Tongue (tissue), 2 donors: Measurements from ENCODE around the gene MGRN1. TPM values are rescaled to one million over a fixed set of nuclear protein-coding genes. Genes with fewer than 3 reads are reported as not detected.

ENCODE experiments used
- DNase-seq: peaks from one replicate; pipeline ENCODE4 v3.0.0-alpha.2; 2015
- total RNA-seq: library from RNA; depleted of rRNA; stranded (reverse); fragments of >200 nt; gene quantifications from one replicate; pipeline ENCODE4 v1.2.3, GENCODE V29; 2014

MGRN1 gene
- total RNA-seq, 1 donor from 2014 or later: 34.6 TPM

DNA sequence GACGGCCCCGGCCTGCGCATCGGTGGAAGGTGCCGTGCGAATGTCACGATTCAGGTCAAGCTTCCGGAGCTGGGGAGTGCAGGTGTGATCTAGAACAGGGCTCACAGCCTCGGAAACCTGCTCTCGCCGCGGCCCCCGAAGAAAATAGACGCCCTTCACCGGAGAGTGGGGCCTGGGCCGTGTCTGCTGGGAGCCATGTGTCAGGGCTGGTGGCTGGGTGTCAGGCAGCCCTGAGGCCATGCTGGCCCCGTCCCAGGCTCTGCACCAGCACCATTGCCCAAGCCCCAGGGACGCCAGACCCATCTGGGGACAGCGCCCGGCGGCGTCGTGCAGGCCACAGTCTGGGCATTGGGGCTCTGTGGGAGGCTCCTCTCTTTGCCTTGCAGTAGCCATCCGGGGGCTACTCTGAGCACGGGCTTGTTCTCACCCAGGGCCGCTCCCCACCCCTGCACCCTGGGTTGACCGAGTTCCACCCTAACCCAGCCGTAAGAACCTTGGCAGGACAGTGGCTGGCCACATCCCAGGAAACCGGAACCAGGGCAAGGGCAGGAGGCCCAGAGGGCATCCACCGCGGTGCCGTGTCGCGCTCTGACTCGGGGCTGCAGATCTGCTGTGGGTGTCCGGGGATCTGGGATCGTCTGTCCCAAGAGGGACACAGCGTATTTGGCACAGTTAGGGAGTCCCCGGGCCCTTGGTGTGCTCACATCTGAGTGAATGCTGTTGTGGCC, 63.5 kb downstream of the MGRN1 start:
- DNase-seq: no peak

DNA sequence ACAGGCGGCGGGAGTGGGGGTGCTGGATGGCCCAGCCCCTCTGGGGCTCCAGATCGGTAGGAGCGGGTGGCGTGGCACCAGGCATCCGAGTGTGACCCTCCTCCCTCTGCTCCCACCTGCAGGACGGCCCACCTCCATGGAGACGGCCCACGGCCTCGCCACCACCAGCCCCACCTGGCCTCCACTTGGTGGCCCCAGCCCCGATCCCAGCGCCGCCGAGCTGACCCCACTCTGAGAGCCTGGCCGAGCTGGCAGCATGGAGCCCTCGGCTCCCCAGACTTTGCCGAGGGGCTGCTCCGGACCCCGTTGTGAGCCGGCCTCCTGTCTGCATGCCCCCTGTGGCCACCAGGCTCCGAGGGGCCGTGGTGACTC, 64.0 kb downstream of the MGRN1 start:
- DNase-seq: no peak

DNA sequence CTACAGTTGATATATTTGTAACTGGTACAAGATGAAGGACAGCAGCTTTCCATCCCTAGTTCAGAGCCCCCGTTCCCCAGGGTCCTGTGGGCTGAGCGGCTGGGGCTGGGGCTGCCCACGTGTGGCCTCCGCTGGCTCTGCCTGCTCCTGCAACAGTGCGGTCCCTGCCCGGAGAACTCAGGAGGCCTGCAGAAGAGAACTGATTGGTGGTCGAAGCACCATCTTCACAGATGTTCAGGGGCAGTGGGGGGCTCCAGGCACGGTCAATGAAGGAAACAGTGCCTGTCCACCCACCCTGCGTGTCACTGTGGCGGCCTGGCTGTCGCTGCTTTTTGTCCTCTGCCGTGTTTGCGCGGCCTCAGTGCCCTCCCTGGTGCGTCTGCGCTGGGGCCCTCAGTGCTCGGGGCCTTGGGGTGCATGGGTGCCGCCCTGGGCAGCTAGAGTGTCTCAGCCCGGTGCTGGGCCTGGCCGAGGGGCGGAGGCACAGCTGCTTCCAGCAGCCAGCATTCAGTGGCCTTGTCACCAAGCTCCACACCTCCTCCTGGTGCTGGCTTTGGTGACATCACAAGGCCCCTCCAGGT, 64.6 kb downstream of the MGRN1 start:
- DNase-seq: no peak

DNA sequence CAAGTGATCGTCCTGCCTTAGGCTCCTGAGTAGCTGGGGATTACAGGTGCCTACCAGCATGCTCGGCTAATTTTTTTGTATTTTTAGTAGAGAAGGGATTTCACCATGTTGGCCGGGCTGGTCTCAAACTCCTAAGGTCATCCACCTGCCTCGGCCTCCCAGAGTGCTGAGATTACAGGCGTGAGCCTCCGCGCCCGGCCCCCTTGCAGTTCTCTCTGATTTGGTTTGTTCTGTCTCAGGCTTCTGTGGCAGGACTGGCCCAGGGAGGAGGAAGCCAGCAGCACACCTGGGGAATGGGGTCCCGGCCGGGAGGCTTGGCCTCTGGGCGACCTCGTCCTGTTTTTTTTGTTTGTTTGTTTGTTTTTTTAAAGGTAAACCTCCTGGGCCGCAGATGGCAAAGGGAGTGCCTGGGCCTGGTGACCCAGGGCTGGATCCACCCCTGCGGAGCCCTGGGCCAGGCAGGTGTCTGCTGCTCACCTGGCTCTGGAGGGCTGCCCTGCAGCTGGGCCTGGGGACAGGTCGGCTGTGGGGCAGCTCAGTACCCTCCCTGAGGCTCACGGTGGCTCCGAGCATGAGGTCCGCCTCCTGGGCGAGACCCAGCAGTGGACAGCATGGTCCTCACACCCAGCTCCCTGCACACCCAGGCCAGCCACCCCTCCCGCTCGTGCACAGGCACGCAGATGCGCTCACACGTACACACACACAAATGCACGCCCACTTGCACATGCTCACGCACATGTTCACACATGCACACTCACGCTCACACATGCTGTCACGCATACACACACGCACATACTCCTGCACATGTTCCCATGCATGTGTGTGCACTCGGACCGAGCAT, 65.5 kb downstream of the MGRN1 start:
- no peak for DNase-seq

DNA sequence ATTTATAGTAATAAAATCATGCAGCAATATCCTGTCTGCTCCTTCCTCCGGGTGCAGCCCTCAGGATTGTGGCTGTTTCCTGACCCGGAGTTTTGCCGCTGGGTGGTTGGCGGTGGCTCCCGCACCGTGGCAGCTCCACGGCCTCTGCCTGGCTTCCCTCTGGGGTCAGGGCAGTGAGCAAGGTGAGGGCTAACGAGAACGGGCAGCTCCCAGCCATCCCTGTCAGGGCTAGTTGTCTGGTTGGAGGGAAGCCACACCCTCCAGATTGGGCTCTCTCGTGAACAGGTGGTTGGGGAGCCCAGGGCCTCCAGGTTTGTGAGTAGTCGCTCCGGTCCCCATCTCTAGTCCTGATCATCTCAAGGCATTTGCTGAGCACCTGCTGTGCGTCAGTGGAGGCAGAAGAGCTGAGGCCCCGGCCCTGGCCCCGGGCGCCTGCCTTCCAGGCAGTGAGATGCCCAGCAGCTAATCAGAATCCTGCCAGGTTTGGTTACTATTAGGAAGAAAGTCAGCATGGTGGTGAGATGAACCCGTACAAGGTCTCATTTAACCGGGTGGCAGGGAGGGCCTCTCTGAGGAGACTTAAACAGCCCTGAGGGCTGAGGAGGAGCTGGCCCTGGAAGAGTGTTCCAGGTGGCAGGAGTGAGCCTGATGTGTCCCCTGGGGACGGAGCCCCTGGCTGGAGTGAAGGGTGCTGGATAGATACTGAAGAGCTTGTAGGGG, 66.5 kb downstream of the MGRN1 start:
- no peak for DNase-seq

DNA sequence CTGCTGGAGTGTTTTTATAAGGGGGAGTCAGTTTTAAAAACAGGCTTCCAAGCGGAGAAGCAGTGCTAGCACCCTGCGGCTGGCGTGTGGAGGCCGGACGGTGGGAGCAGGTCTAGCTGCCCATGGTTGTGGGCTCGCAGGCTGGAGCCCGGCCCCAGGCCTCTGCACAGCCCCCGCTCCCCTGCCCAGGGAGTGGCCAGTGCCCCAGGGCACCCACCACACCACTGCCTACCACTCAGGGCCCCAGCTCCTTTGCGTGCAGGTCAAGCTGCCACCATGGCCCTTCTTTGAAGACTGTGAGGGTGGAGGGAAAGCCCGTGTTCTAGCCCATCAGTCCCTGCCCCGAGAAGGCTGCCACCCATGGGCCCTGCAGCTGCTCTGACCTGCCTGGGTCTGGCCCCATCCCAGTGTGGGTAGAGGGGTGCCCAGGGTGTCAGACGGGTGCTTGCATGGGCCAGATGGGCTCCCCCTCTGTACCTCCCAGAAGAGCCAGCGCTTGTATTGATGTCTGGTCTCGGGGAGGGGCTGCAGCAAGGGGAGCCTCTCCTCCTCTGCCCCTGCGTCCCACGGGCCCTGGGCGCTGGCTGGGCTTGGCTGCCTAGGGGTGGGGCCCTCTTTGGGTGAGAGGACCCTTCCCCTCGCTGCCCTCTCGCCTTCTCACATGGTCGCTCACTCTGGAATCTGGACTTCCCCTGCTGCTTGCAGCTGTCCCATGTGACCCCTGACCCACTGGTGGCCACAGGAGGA, 67.2 kb downstream of the MGRN1 start:
- no peak for DNase-seq

DNA sequence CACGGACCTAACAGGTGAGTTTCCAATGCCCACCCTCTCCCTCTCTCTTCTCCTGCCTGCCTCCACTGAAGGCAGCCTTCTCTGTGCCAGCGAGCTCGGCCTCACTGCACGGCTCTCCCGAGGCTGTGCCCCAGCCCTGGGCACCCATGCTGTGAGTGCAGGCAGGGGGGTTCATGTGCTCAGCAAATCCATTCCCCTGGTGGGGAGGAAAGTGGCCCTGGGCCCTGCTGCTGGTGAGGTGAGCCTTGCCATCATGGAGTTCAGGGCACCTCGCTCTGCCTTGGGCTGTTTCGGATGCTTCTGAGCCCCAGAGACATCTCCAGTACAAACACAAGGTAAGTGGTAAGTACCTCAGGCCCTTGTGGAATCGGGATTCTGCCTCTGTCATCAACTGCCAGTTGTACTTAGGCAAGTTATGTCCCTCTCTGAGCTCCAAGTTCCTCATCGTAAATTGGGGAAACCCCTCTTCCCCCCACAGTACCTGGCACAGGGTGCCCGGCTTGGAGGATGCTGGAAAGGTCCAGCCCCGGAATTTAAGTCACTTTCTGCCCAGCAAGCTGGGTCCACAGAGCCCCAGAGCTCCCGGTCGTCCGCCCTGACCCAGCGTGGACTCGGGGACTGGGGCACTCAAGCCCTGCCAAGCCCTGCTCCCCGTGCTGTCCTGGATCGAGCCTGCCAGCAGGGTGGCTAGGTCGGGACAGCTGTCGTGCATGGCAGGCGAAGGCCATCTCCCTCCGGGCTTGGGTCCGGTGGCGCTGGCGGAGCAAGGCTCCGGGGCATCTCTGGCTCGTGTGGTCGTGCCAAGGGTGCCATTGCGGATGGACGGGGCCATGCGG, 68.1 kb downstream of the MGRN1 start:
- DNase-seq: no peak

DNA sequence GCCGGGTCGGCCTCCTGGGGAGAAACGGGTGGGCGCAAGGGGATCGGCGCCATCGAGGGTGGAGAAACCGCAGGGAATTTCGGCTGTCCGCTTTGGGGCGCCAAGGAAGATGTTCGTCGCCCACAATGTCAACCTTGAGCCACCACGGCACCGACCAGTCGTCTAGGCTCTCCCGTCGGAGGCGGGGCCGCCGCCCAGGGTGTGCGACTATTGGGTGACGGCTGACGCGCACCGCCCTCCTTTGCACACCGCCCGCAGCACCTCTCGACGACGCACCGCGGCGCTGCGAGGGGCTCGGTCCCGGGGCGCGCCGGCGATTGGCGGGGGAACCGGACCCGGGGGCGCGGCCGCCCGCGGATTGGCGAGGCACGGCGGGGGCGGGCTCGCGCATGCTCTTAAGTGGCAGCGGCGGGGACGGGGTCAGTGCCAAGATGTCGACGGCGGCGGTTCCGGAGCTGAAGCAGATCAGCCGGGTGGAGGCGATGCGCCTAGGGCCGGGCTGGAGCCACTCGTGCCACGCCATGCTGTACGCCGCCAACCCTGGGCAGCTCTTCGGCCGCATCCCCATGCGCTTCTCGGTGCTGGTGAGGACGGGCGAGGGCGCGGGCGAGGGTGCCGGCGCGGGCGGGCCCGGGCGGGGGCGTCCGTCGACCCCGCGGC, 68.8 kb downstream of the MGRN1 start, which contains the start of gene NUDT16L1:
Gene NUDT16L1, plus strand, starts transcription at position 267 of the 660 bp plus-strand sequence. Its CDS starts 165 bp downstream, at position 432.
- peak; percentile 98 for DNase-seq

DNA sequence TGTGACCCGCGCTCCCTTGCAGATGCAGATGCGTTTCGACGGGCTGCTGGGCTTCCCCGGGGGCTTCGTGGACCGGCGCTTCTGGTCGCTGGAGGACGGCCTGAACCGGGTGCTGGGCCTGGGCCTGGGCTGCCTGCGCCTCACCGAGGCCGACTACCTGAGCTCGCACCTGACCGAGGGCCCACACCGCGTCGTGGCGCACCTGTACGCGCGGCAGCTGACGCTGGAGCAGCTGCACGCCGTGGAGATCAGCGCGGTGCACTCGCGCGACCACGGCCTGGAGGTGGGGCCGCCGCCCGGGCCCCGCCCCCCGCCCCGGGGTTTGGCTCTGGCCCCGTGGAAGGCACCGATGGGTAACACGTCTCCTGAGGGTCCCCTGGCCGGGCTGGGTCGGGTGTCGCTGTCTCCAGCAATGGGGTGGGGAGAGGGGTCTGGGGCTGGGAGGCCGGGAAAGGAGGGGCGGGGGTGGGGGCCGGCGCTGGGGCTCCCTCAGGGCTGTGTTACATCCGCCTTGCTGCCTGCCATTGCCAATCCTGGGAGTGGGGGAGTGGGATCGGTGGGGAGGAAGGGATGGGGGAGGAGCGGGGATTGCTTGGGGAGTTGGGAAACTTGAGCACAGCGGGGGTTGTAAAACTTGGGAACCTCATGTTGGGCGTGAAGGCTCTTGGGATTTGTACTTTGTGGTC, 69.5 kb downstream of the MGRN1 start:
- DNase-seq: peak; percentile 45

DNA sequence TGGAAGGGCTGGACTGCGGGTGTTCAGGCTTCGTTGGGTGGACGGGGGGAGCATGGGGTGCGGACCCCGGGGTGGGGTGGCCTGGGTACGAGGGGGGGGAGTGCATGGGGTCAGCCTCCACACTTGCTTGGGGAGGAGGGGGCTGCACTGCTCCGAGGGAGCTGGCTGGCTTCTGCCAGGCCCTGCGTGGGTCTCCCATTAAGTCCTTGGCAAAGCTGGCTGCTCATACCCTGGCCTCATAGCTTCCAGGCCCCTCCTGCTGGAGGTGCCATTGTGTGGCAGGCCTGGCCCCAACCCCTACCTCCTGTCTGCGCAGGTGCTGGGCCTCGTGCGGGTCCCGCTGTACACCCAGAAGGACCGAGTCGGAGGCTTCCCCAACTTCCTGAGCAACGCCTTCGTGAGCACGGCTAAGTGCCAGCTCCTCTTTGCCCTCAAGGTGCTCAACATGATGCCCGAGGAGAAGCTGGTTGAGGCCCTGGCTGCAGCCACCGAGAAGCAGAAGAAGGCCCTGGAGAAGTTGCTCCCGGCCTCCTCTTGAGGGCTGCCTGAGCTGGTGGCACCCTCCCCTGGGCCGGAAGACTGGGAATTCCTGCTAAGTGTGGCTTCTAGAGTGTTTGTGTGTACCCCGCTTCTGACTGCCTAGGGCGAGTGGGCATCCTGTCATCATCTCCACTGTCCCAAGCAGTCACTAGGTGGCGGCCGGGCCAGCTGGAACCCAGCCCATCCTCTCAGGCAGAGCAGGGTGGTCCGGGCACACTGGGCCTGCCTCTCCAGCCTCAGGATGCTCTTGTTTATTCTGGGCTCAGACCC, 70.2 kb downstream of the MGRN1 start:
- DNase-seq: peak; percentile 29

DNA sequence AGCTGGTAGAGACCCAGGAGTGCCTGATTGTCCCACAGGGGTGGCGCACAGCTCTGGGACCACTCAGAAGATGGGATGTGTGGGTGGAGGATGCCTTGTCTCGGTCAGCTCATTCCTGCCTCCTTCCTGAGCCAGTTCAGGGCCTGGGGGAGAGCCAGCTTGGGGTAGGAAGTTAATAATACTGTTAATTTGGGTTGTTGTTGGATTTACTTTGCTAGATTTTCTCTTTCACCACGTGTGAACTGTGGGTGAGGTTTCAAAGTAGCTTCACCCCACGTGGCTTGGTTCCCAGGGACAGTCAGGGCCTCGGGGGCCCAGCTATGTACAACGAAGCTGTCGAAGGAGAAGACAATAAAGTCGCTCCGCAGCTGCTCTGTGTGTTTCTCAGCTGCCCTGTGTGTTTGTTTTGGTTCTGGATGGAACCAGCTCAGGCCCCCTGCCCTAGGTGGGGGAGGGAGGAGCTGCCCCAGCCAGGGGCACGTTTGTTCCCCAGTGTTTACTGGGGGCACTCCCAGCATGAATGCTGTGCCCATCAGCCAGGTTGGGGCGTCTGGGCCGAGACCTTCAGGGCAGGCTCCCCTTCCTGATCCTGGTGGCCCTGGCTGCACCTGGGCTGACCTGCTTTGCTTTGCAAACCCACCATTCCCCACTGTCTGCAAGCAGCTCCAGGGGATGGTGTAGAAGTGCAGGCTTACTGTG, 71.0 kb downstream of the MGRN1 start:
- no peak for DNase-seq

DNA sequence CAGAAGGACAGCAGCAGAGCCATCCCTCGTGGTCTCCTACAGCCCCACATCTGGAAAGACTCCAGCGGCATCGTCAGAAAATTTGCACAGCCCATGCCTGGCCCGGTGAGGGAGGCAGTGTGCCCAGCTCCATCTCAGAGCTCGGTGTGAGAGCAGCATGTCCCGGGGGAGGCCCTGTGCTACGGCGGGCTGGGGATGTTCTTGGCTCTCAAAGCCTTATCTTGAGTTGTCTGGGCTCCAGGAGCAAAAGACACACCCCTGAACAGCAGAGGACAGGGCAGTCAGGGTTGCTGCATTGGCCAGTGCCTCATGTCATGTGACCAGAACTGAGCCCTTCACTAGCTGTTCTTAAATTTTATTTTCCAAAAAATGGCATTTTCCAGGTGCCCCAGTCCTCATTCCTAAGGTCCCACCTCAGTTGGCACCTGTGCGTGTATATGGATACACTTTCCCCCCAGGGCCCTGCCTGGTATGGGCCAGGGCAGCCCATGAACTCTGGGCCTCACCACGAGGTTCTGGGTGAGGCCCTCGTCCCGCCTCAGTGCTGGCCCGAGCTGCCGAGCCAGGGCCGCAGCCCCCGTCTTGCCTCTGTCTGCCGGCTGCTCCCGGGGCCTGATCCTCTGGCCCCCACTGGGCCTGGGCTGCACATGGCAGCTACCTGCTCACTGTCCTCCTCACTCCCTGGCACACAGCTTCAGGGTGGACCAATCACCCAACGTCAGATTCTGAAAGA, 71.7 kb downstream of the MGRN1 start:
- no peak for DNase-seq

DNA sequence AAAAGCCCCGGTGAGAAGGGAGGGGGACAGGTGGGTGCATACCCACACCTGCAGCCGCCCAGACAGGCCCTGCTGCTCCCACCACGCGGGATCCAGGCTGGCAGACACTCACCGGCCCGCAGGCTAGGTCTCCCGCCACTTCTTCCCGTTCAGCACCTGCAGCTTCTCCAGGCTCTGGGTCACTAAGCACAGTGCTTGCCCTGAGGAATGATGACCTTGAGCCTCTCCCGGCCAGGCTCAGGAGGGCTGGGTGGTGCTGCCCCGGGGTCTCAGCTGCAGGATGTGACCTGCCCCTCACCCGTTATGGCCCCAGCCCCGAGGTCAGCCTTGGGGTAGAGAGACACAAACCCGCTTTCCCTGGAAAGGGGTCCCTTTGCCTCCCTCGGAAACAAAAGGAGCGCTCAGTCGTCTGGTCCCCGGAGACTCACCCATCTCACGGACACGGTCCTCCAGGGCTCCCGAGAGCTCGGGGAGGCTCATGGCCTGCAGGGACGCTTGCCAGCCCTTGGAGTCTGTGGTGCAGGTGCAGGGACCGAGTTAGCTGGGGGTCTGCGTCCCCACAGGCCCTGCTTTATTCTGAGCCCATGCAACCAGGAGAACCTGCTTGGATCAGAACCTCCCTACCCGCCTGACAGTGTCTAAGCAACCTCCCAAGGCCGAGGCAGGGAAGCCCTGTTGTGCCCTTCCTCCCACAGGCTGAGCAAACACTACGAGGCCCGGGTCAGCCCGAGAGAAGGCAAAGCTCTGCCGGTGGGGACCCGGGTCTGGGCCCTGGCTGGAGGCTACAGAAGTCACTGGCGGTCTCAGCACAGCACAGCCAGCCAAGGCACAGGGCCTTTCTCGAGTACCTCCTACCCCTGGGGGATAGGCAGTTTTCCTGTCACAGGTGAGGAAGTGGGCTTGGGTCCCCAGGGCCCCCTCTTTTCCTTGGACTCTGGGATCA, 72.5 kb downstream of the MGRN1 start:
- no peak for DNase-seq

DNA sequence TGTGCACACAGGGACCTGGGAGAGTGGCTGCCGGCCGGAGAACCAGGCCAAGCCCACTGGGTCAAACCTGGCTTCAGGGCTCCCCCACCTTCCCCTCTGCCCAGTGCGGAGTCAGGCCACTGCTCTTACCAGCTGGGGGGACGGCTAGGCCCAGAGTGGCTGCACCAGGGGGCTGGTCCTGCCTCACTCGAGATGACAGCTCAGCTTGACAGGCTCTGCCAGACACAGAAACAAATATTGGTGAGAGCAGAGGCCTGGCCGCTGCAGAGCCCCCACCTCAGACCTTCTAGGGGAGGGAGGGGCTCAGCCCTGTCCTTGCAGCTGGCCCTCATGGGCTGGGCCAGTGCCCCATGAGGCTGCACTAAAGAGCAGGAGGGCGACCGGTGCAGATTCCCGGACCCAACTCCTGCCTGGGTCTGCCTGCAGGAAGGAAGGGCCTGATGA, 73.2 kb downstream of the MGRN1 start:
- DNase-seq: no peak

DNA sequence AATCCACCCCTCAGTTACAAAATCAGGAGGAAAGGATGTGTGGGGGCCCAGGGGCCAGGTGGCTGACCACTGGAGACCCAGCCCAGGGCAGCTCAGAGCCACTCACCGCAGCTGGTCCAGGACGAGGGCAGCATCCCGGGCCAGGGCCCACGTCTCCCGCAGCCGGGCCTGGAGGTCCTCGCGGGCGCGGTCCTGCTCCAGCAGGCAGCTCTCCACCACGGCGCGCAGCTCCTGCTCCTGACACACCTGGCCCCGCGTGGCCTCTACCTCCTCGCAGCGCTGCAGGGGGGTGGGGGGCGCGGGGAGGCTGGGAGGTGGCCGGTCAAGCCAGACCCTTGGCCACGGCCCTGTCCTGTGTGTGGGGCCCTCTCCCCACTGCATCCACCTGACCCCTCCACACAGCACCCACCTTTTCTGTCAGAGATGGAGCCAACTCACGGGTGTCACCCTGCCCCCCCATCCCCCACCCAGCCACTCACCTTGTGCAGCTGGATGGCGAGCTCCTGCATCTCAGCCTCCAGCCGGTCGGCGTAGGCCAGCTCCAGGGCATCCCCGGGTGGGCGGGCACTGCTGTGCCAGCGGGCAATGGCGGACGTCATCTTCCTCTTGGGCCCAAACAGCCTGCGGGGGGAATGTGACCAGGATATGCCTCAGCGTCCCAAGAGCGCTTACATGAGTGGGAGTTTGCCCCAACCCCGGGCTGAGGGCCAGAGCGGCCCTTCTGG, 73.9 kb downstream of the MGRN1 start:
- DNase-seq: no peak
